GM08714 (cell line): ENCODE measurements around the gene SLC39A8.
"Not testable (repeated sequence)": the region's sequence is repeated elsewhere in the genome, so short reads cannot be mapped to it uniquely, and the experiment has no call there.

Source experiments
- H3K4me3 ChIP-seq: fragments of 200-500 bp; sonication (Bioruptor generic); 2 replicates; pipeline ENCODE4 v1.5.1; 2014; ENCODE audit warnings: mild to moderate bottlenecking, low read length, inconsistent platforms
- ZNF274 ChIP-seq: IDR thresholded peaks from 2 replicates; pipeline ENCODE4 v1.6.1; 2012; ENCODE audit warnings: mild to moderate bottlenecking, low read depth, low read length

SLC39A8 gene

GRCh38 chr4:102252171-102252570 is 93.1 kb downstream of the SLC39A8 start:
- TF ChIP-seq ZNF274: no peak
- no peak overlapping the region for H3K4me3 ChIP-seq

- H3K4me3 ChIP-seq: no peak overlapping the region
- no peak for TF ChIP-seq ZNF274
These were observed 94.9 kb downstream of the SLC39A8 start for GRCh38 chr4:102250341-102250740.

- TF ChIP-seq ZNF274: no peak
- no peak overlapping the region for H3K4me3 ChIP-seq
These were observed 98.2 kb downstream of the SLC39A8 start for GRCh38 chr4:102247041-102247440.

GRCh38 chr4:102246416-102246815 is 98.9 kb downstream of the SLC39A8 start:
- no peak overlapping the region for H3K4me3 ChIP-seq
- no peak for TF ChIP-seq ZNF274

- TF ChIP-seq ZNF274: no peak
- no peak overlapping the region for H3K4me3 ChIP-seq
These were observed 100.3 kb downstream of the SLC39A8 start for GRCh38 chr4:102244878-102245535.

- not testable (repeated sequence) for H3K4me3 ChIP-seq
These were observed 102.0 kb downstream of the SLC39A8 start for GRCh38 chr4:102243296-102243695.

GRCh38 chr4:102234243-102234838 is 110.9 kb downstream of the SLC39A8 start:
- no peak for TF ChIP-seq ZNF274
- H3K4me3 ChIP-seq: no peak overlapping the region

GRCh38 chr4:102230194-102230593 is 115.1 kb downstream of the SLC39A8 start:
- no peak for TF ChIP-seq ZNF274
- H3K4me3 ChIP-seq: no peak overlapping the region

GRCh38 chr4:102227388-102227787 is 117.9 kb downstream of the SLC39A8 start:
- H3K4me3 ChIP-seq: no peak overlapping the region
- no peak for TF ChIP-seq ZNF274

- H3K4me3 ChIP-seq: no peak overlapping the region
- TF ChIP-seq ZNF274: no peak
These were observed 121.8 kb downstream of the SLC39A8 start for GRCh38 chr4:102223461-102223860.

GRCh38 chr4:102222838-102223409 is 122.4 kb downstream of the SLC39A8 start:
- no peak overlapping the region for H3K4me3 ChIP-seq
- TF ChIP-seq ZNF274: no peak

GRCh38 chr4:102219129-102219528 is 126.2 kb downstream of the SLC39A8 start:
- no peak overlapping the region for H3K4me3 ChIP-seq
- no peak for TF ChIP-seq ZNF274

- TF ChIP-seq ZNF274: no peak
- no peak overlapping the region for H3K4me3 ChIP-seq
These were observed 126.6 kb downstream of the SLC39A8 start for GRCh38 chr4:102218656-102219055.

GRCh38 chr4:102217775-102218355 is 127.4 kb downstream of the SLC39A8 start:
- H3K4me3 ChIP-seq: no peak overlapping the region
- no peak for TF ChIP-seq ZNF274

- TF ChIP-seq ZNF274: no peak
- no peak overlapping the region for H3K4me3 ChIP-seq
These were observed 127.9 kb downstream of the SLC39A8 start for GRCh38 chr4:102217345-102217744.
